ENCODE measurements around the gene STOML2.
A peak's percentile ranks its signal among the peaks of the same experiment; 100 is the strongest.

The STOML2 gene

GRCh38 chr9:35075358-35075757 lies 27.6 kb downstream of the STOML2 start:
- TF ChIP-seq ZFX (IDR thresholded peaks at IDR 0.05; ENCODE audit: borderline replicate concordance) (no peak), CTCF (IDR thresholded peaks at IDR 0.05) (no peak)
- H3K27ac ChIP-seq, result no peak overlapping the region

GRCh38 chr9:35074791-35075190 lies 28.1 kb downstream of the STOML2 start:
- TF ChIP-seq CTCF (IDR thresholded peaks at IDR 0.05), result no peak
- TF ChIP-seq ZFX (IDR thresholded peaks at IDR 0.05; ENCODE audit: borderline replicate concordance), result no peak
- H3K27ac ChIP-seq, result no peak overlapping the region

- H3K27ac ChIP-seq, result 0 out of 2 replicates have a peak overlapping the region, but pooled peaks have one; percentile 99
- TF ChIP-seq ZFX (IDR thresholded peaks at IDR 0.05; ENCODE audit: borderline replicate concordance), result no peak
Measured at GRCh38 chr9:35074141-35074540, 28.8 kb downstream of the STOML2 start.

- TF ChIP-seq ZFX (IDR thresholded peaks at IDR 0.05; ENCODE audit: borderline replicate concordance) (no peak), CTCF (IDR thresholded peaks at IDR 0.05) (no peak)
- H3K27ac ChIP-seq, result peak overlapping the region; percentile 99
Measured at GRCh38 chr9:35073279-35073612, 29.7 kb downstream of the STOML2 start.

GRCh38 chr9:35072461-35073278 lies 30.3 kb downstream of the STOML2 start, which contains the start of gene VCP:
VCP (minus strand) TSS chr9:35072625; CDS start chr9:35072353, 272 bp downstream.
- no peak for TF ChIP-seq ZFX (IDR thresholded peaks at IDR 0.05; ENCODE audit: borderline replicate concordance)
- TF ChIP-seq CTCF (IDR thresholded peaks at IDR 0.05), result no peak
- H3K27ac ChIP-seq, result peak within 1 kb of the TSS; percentile 99

GRCh38 chr9:35071814-35072460 lies 31.0 kb downstream of the STOML2 start:
- TF ChIP-seq CTCF (IDR thresholded peaks at IDR 0.05) (peak; percentile 57), ZFX (IDR thresholded peaks at IDR 0.05; ENCODE audit: borderline replicate concordance) (peak; percentile 82; the same call in 1 of the 2 replicates)

GRCh38 chr9:35070823-35071813 lies 31.8 kb downstream of the STOML2 start:
- peak overlapping the region; percentile 99 for H3K27ac ChIP-seq
- TF ChIP-seq ZFX (IDR thresholded peaks at IDR 0.05; ENCODE audit: borderline replicate concordance), result no peak
- no peak for TF ChIP-seq CTCF (IDR thresholded peaks at IDR 0.05)

More at GRCh38 chr9:35071814-35072460, 31.0 kb downstream of the STOML2 start:
- H3K27ac ChIP-seq, result peak overlapping the region; percentile 99

Measured in 22Rv1 (cell line).